ENCODE measurements around the gene SNRPD2.
A peak's percentile ranks its signal among the peaks of the same experiment; 100 is the strongest.
"Not testable (repeated sequence)": the region's sequence is repeated elsewhere in the genome, so short reads cannot be mapped to it uniquely, and the experiment has no call there.

The SNRPD2 gene

GRCh38 chr19:45705115-45705514 is 13.4 kb upstream of the SNRPD2 start:
- DNase-seq (ENCODE audit: low spot score): no peak

DNA sequence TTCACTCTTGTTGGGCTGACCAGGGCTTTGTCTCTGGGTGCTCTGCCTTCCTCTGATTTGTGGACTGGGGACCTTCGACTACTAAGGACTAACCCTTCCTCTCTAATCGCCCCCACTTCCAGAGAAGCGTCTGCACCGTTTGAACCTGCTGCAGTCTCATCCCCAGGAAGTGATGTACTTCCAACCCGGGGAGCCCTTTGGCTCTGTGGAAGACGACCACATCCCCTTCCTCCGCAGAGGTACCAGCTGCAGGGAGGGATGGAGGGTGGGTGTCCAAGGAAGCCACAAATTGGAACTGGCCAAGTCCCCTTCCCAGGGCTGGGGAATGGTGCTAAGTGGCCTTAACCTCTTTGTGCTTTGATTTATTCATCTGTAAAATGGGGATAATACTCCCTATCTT is 9.9 kb upstream of the SNRPD2 start:
- no peak for DNase-seq (ENCODE audit: low spot score)

GRCh38 chr19:45693106-45693788 is 1.5 kb upstream of the SNRPD2 start:
- peak; percentile 76 for DNase-seq (ENCODE audit: low spot score)

DNA sequence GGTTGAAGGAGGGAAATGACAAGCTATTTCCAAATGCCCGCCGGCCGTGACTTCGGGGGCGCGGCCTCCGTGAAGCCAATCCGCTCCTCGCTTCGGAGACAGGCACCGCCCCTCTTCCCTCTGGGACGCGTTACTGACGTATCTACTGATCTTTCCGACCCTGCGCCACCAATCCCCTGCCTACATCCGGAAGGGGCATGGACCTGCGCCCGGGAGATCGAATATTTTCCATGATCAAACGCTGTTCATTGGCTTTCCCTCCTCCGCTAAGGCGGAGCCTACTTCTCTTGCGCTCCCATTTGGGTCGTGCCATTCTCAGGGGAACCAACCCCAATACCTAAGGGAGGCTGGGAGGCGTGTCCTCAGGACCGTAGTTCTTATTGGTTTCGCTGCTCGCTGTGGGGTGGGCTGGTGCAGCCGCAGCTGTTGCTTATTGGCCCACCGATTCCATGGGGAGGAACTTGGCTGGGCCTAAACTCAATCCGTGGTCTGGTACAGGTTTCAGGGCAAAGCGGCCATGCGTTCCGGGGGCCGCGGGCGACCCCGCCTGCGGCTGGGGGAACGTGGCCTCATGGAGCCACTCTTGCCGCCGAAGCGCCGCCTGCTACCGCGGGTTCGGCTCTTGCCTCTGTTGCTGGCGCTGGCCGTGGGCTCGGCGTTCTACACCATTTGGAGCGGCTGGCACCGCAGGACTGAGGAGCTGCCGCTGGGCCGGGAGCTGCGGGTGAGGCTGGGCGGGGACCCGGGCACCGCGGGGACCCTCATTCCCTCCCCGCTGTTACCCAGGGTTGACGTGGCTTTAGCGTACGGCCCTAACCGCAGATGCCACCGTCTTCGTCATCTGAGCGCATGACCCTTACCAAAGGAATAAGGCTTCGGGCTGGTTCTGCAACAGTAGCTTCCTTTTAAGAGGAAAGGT is 693 bp upstream of the SNRPD2 start, which contains the start of gene QPCTL:
Gene QPCTL, plus strand, starts transcription at position 480 of the 919 bp plus-strand sequence. Its CDS starts 38 bp downstream, at position 518.
- peak; percentile 100 for DNase-seq (ENCODE audit: low spot score)

- no peak for DNase-seq (ENCODE audit: low spot score)
Measured at GRCh38 chr19:45687599-45687998, 4.2 kb downstream of the SNRPD2 start.

DNA sequence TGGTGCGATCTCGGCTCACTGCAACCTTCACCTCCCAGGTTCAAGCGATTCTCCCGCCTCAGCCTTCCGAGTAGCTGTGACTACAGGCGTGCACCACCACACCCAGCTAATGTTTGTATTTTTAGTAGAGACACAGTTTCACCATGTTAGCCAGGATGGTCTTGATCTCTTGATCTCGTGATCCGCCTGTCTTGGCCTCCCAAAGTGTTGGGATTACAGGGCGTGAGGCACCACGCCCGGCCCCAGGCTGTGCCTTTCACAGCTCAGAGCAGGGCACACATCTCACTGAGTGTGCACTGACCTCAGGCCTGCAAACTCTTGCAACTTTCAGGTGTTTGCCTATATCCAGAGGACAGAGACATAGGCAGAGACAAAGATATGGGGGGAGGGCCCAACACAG is 6.7 kb downstream of the SNRPD2 start:
- DNase-seq (ENCODE audit: low spot score): not testable (repeated sequence)

GRCh38 chr19:45682908-45683307 is 8.8 kb downstream of the SNRPD2 start:
- DNase-seq (ENCODE audit: low spot score): no peak

DNA sequence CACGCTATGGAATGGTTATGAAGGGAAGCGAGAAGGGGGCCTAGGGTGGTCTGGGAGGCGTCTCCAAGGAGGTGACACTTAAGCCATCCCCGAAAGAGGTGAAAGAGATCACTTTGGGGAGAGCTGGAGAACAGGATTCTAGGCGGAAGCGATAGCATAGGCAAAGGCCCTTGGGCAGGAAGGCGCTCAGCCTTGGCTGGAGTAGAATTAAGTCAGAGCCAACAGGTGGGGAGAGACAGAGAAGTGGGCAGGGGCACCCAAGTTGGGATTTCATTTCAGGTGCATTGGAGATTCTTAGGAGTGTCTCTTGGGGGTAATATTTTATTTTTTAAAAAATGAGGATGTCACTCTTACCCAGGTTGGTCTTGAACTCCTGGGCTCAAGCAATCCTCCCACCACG is 9.6 kb downstream of the SNRPD2 start:
- no peak for DNase-seq (ENCODE audit: low spot score)

GRCh38 chr19:45681391-45682015 is 10.2 kb downstream of the SNRPD2 start:
- DNase-seq (ENCODE audit: low spot score): peak; percentile 88

- DNase-seq (ENCODE audit: low spot score): peak; percentile 82
Measured at GRCh38 chr19:45677351-45678230, 14.2 kb downstream of the SNRPD2 start.

- DNase-seq (ENCODE audit: low spot score): no peak
Measured at GRCh38 chr19:45676851-45677263, 14.9 kb downstream of the SNRPD2 start.

GRCh38 chr19:45674946-45675345 is 16.8 kb downstream of the SNRPD2 start:
- DNase-seq (ENCODE audit: low spot score): no peak

GRCh38 chr19:45670670-45671453 is 20.9 kb downstream of the SNRPD2 start:
- peak; percentile 77 for DNase-seq (ENCODE audit: low spot score)

- DNase-seq (ENCODE audit: low spot score): no peak
Measured at GRCh38 chr19:45668342-45668871, 23.3 kb downstream of the SNRPD2 start.

DNA sequence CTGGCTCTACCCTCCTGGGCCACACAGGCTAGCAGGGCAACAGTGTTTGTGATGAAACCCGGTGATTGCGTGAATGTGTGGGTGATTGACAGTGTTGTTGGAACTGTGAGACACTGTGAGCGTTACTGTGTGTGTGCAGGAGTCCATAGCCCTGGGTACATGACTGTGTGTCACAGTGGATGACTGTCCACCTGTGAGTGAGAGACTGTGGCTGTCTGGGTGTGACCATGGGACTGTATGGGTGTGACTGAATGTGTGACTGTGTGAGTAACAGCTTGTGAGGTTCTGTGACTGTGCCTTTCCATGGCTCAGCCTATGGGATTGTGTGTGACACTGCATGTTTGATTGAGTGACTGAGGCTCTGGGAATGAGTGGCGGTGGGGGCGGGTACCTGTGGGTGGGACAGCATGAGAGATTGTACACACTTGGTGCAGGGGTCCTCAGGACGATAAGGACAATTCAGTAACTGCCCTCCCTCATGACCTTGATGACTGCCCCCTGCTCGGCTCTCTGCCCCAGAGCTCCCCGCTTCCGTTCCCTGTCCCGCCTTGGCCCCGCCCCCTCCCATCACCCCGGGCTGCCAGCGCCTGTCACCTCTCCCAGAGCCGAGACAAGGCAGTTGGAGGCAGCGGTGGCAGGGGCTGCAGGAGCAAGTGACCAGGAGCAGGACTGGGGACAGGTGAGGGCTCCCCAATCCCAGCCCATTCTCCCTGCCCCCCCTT is 24.0 kb downstream of the SNRPD2 start, which contains the start of gene GIPR:
Gene GIPR, plus strand, starts transcription at position 602 of the 722 bp plus-strand sequence. CDS start 1,300 bp downstream, outside the sequence.
- DNase-seq (ENCODE audit: low spot score): no peak

GRCh38 chr19:45664575-45664974 is 27.2 kb downstream of the SNRPD2 start:
- no peak for DNase-seq (ENCODE audit: low spot score)

GRCh38 chr19:45663800-45664199 is 28.0 kb downstream of the SNRPD2 start:
- DNase-seq (ENCODE audit: low spot score): no peak

DNA sequence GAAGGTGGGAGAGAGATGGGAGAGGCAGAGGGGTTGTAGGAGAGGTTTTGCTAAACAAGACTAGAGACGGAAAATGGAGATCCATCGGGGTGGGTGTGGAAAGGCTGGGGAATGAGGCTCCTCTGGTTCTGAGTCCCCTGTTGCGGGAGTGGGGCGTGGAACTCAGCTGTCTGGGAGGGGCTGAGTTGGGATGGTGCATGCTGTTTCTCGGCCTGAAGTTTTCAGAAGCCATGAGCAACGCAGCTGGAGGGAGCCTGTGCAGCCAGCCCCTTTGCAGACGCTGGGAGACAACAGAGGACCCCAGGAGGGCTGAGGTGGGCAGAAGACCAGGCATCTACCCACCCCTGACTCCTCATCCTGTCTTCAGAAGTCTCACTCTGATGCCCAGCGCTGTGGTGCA is 31.1 kb downstream of the SNRPD2 start:
- DNase-seq (ENCODE audit: low spot score): no peak

DNA sequence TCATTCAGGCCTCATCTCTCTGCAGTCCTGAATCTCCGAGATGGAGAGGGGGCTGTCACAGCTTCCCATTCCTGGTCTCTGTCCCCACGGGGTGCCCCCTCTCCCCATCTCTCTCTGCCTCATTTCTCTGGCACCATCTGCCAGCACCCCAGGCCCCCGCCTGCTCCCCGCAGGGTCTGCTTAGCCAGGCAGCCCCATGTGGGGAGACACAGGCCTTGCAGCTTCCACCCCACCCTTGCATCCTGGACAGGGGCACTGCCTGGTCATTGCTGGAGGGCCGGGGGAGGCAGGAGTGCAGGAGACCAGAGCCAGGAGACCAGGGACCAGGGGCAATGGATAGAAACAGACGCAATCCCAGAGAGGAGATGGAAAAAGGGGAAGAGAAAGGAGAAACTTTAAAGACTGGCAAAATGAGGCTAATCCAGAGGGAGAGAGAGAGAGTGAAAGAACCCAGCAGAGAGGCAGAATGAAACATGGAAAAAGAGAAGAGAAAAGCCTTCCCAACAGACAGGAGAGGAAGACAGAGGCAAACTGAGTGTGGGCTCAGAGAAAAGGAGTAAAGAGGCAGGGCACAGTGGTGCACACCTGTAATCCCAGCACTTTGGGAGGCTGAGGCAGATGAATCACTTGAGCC is 32.5 kb downstream of the SNRPD2 start:
- DNase-seq (ENCODE audit: low spot score): no peak
